K562 (cell line): ENCODE results near the gene CACTIN. TPM values are rescaled to one million over a fixed set of nuclear protein-coding genes. Genes with fewer than 3 reads are reported as not detected.

Source experiments
- ATAC-seq: fragments of 200-7000 bp; cut with Tn5 transposase; 3 replicates; pipeline ENCODE4 v1.9.1; 2020; ENCODE audit warnings: moderate library complexity
- BruUV-seq: library from RNA; stranded (reverse); fragments of 400-500 nt; replicated peaks from 2 replicates; lab custom pipeline; 2021; lab: Mats Ljungman, UMichigan
- CTCF ChIA-PET: fragments of 300-600 bp; formaldehyde crosslinking; extraction: SDS; loops from one replicate; lab custom pipeline; 2021; ENCODE audit warnings: low intra/inter-chr PET ratio; lab: Yijun Ruan, JAX
- POLR2A ChIA-PET: fragments of 300-600, 350-650 bp; sonication (Branson Sonifier 250); formaldehyde crosslinking; extraction: SDS; loops from one replicate; lab custom pipeline; 2021; ENCODE audit warnings: antibody characterized with exemption, inconsistent platforms; lab: Yijun Ruan, JAX
- DNase-seq, 4 experiments: peaks; one replicate each; pipeline versions ENCODE4 v3.0.0 to v3.0.0-alpha.2; 2011 to 2018; ENCODE audit warnings: low spot score in 3 of 4, mixed read lengths in 3 of 4; ENCODE audit errors: extremely low read depth in 1 of 4
- FAIRE-seq: peaks from 2 replicates; lab custom pipeline; 2011; peaks lifted over from hg19 to GRCh38; lab: Jason Lieb, UNC
- H2AFZ ChIP-seq: 2 replicates; pipeline ENCODE4 v1.6.0; 2011; ENCODE audit warnings: low read depth, low read length, control low read depth, inconsistent platforms
- H3K27ac ChIP-seq: fragments of 200-600 bp; 3 replicates; pipeline ENCODE4 v1.8.0; 2011; ENCODE audit warnings: low read depth, mild to moderate bottlenecking, control low read depth, inconsistent platforms, low read length, moderate library complexity, mixed read lengths; ENCODE audit errors: extremely low read depth
- H3K27me3 ChIP-seq, 2 experiments: fragments of 300-600 bp in 1 of 2; 2 replicates in 1 of 2; 3 replicates in 1 of 2; pipeline versions ENCODE4 v1.6.0 to v1.8.0; 2011; ENCODE audit warnings: inconsistent platforms in 2 of 2, low read length in 2 of 2, mild to moderate bottlenecking in 1 of 2, mixed read lengths in 1 of 2, moderate library complexity in 1 of 2; ENCODE audit not compliant: control insufficient read depth in 2 of 2, insufficient read depth in 2 of 2
- H3K36me3 ChIP-seq: fragments of 300-600 bp; 3 replicates; pipeline ENCODE4 v1.8.0; 2011; ENCODE audit warnings: mild to moderate bottlenecking, low read length, inconsistent platforms; ENCODE audit not compliant: control insufficient read depth, insufficient read depth
- H3K4me1 ChIP-seq, 2 experiments: fragments of 200-600 bp in 1 of 2; replicated peaks in 1 of 2; 2 replicates in 1 of 2; 3 replicates in 1 of 2; pipeline versions ENCODE4 v1.5.1 to v1.8.0; 2011; ENCODE audit warnings: inconsistent platforms in 2 of 2, low read length in 2 of 2, mild to moderate bottlenecking in 1 of 2, mixed read lengths in 1 of 2, moderate library complexity in 1 of 2; ENCODE audit not compliant: control insufficient read depth in 2 of 2, insufficient read depth in 2 of 2
- H3K4me2 ChIP-seq: 2 replicates; pipeline ENCODE4 v1.6.1; 2011; ENCODE audit warnings: low read length, control low read depth, inconsistent platforms, mixed read lengths; ENCODE audit not compliant: insufficient read depth
- H3K4me3 ChIP-seq: fragments of 200-600 bp; sonication (generic), shearing (Covaris generic); 2 replicates; pipeline ENCODE4 v1.5.1; 2016; ENCODE audit warnings: control low read depth, inconsistent platforms
- H3K79me2 ChIP-seq: fragments of 200-600 bp; 3 replicates; pipeline ENCODE4 v1.8.0; 2011; ENCODE audit warnings: low read length, inconsistent platforms; ENCODE audit not compliant: control insufficient read depth, insufficient read depth
- H3K9ac ChIP-seq, 2 experiments: 2 replicates each; pipeline versions ENCODE4 v1.6.0 to v1.6.1; 2011; ENCODE audit warnings: low read depth in 2 of 2, low read length in 2 of 2, control low read depth in 1 of 2, inconsistent platforms in 1 of 2, mild to moderate bottlenecking in 1 of 2, mixed read lengths in 1 of 2; ENCODE audit not compliant: insufficient read depth in 1 of 2
- H3K9me1 ChIP-seq: one replicate; pipeline ENCODE4 v1.6.0; 2011; ENCODE audit warnings: inconsistent platforms, mild to moderate bottlenecking, low read length, moderate library complexity; ENCODE audit not compliant: control insufficient read depth, insufficient read depth
- H3K9me3 ChIP-seq: replicated peaks from 2 replicates; pipeline ENCODE4 v1.5.1; 2011; ENCODE audit warnings: low read depth, low read length, inconsistent platforms; ENCODE audit not compliant: control insufficient read depth, insufficient read depth
- H4K20me1 ChIP-seq: replicated peaks from 2 replicates; pipeline ENCODE4 v1.6.1; 2011; ENCODE audit warnings: low read length, inconsistent platforms, mixed read lengths; ENCODE audit not compliant: control insufficient read depth, insufficient read depth
- HIVEP1 ChIP-seq: fragments of 250-450 bp; sonication (Bioruptor Pico); IDR thresholded peaks from 2 replicates; pipeline ENCODE4 v1.4.0; 2020; ENCODE audit warnings: mild to moderate bottlenecking
- NR4A1 ChIP-seq, 2 experiments: fragments of 250-450 bp in 1 of 2; fragments of 450-650 bp in 1 of 2; sonication (Bioruptor Pico) in 1 of 2; IDR thresholded peaks; 2 replicates each; pipeline versions ENCODE4 v1.4.0 to v1.6.1; 2016 to 2020; ENCODE audit warnings: mild to moderate bottlenecking in 2 of 2, missing compliant biosample characterization in 1 of 2, missing genetic modification characterization in 1 of 2, moderate library complexity in 1 of 2
- POLR2G ChIP-seq: fragments of 200-400 bp; formaldehyde crosslinking; IDR thresholded peaks from 2 replicates; pipeline ENCODE4 v1.6.1; 2017; ENCODE audit warnings: low read depth, mild to moderate bottlenecking, antibody characterized with exemption, low read length, moderate library complexity
- ZNF253 ChIP-seq: fragments of 250-450 bp; sonication (Bioruptor Pico); conservative IDR thresholded peaks from 2 replicates; pipeline ENCODE4 v1.6.1; 2021; ENCODE audit warnings: mild to moderate bottlenecking
- WGBS: fragments of 100-300 bp; shearing (Covaris generic); methylation state at CpG from one replicate; pipeline ENCODE4 v1.1.6; 2016; ENCODE audit warnings: low coverage, mixed read lengths; ENCODE audit not compliant: insufficient coverage; ENCODE audit errors: missing lambda C conversion rate; 5-methylcytosine and 5-hydroxymethylcytosine counted together
- in situ Hi-C: fragments of 300-500 bp; cut with MboI; formaldehyde crosslinking; loops from 4 replicates; pipeline ENCODE4 v1.15.0; 2018; ENCODE audit warnings: inconsistent platforms, mixed read lengths
- intact Hi-C: fragments of 100-400 bp; cut with micrococcal nuclease; formaldehyde crosslinking; loops from 2 replicates; pipeline ENCODE4 v1.14.2; 2022
- polyA plus RNA-seq, 8 experiments: library from polyadenylated mRNA; depleted of rRNA in 4 of 8; stranded (reverse) in 5 of 8; unstranded in 3 of 8; fragments of >200 nt; fragmentation: Nextera tagmentation in 2 of 8; fragmentation: Illumina TruSeq in 1 of 8; extraction: Ambion mirVana in 2 of 8; extraction: Trizol in 1 of 8; gene quantifications; 2 replicates each; pipeline versions ENCODE4 v1.2.1 to v1.2.3, GENCODE V29; 2011 to 2014; ENCODE audit warnings: inconsistent platforms in 1 of 8, missing spikeins in 1 of 8
- total RNA-seq, 7 experiments: library from RNA; depleted of rRNA in 6 of 7; stranded (reverse); fragments of >200 nt in 6 of 7; fragmentation: Illumina TruSeq in 2 of 7; extraction: Trizol in 2 of 7; gene quantifications; 2 replicates each; pipeline versions ENCODE4 v1.2.1 to v1.2.3, GENCODE V29; 2011 to 2021; ENCODE audit warnings: low replicate concordance in 1 of 7

Gene CACTIN
- total and polyA plus RNA-seq, 9 of the 15 experiments (the other 6 are each of a cell fraction or from before 2014, with no cell fraction given): 0.15 to 49.2 (median 15.0) TPM

GRCh38 chr19:3653081-3653795 is 26.6 kb upstream of the CACTIN start:
- H3K27ac ChIP-seq: no peak overlapping the region
- ATAC-seq: no peak
- no peaks in the 10 kb centered on the region for H4K20me1 ChIP-seq
- no peak for DNase-seq
- H3K36me3 ChIP-seq: peaks cover 55% of the 10 kb centered on the region; the same call in 2 of the 3 replicates
- no peak overlapping the region for H3K4me3 ChIP-seq
- no peaks in the 10 kb centered on the region for H3K79me2 ChIP-seq
- no peaks in the 10 kb centered on the region for H3K27me3 ChIP-seq
- TF ChIP-seq HIVEP1 (CRISPR knock-in tag) (no peak), NR4A1 (CRISPR knock-in tag; IDR thresholded peaks at IDR 0.05) (no peak), NR4A1 (tag; IDR thresholded peaks at IDR 0.05) (no peak), ZNF253 (CRISPR knock-in tag) (no peak), POLR2G (peak; percentile 9; the same call in 1 of the 2 replicates)
- ChIA-PET CTCF (interaction anchor here (0.5 kb wide), 1 partner anchor 325 kb away, joined by 3 read pairs; no protein-coding TSS in a partner anchor), POLR2A (interaction anchor here (0.6 to 1.1 kb wide), 2 partner anchors 19 to 56 kb away, joined by 3 read pairs; no protein-coding TSS in a partner anchor)
- no peak overlapping the region for H3K4me2 ChIP-seq
- no peak for FAIRE-seq
- no peaks in the 10 kb centered on the region for H3K9me1 ChIP-seq
- intact Hi-C loops: no loop called here
- H2AFZ ChIP-seq: no peak overlapping the region
- peaks cover 0 to 42% of the 10 kb centered on the region in 2 experiments; a peak in 2 of 5 replicates for H3K4me1 ChIP-seq
- no peak overlapping the region for H3K9ac ChIP-seq
- 98% methylated on average over 26 of the region's 37 CpGs for WGBS
- no TSS peak for BruUV-seq
- H3K9me3 ChIP-seq: no peaks in the 10 kb centered on the region
- in situ Hi-C loops: no loop called here
